ENCODE measurements around the gene ARRDC3. TPM values are rescaled to one million over a fixed set of nuclear protein-coding genes. Genes with fewer than 3 reads are reported as not detected.

ARRDC3 gene
- total and polyA plus RNA-seq, 2 of the 8 experiments (the other 6 are each of a cell fraction or from before 2014, with no cell fraction given), result 2.9 to 5.7 TPM

DNA sequence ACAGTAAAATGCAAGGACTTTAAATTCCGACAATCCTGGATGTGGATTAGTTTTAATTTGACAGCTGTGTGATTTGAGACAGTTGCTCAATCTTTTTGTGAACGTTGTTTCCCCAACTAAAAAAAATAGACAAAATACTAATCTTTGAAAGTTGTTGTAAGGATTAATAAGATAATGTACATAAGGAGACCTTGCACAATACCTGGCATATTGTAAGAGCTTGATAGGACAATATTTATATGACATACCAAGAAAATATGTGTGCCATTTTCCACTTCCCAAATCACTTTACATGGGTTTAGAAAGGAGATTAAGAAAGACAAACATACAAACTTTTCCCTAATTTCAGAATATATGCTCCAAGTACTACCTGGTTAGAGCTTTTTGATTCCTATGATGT, 25.3 kb downstream of the ARRDC3 start:
- Histone ChIP-seq H2AFZ (ENCODE audit: low read length) (no peak overlapping the region; the same call in 1 of the 2 replicates), H3K14ac (ENCODE audit: insufficient read length) (no peak overlapping the region), H4K8ac (ENCODE audit: extremely low read depth, insufficient read depth, low read length) (no peak overlapping the region), H2BK12ac (ENCODE audit: low read depth, low read length) (no peak overlapping the region), H2AK5ac (ENCODE audit: low read depth, low read length) (no peak overlapping the region), H3K23ac (ENCODE audit: insufficient read length) (no peak overlapping the region), H2BK5ac (ENCODE audit: low read depth, low read length) (no peak overlapping the region), H3K23me2 (ENCODE audit: low read depth, low read length) (no peaks in the 10 kb centered on the region), H3K9ac (replicated peaks in 1 of 4; ENCODE audit: extremely low read depth in 1 of 4, low read depth in 3 of 4, low read length in 3 of 4) (no peak overlapping the region), H3K27me3 (replicated peaks in 1 of 4; ENCODE audit: control insufficient read depth in 3 of 4, extremely low read depth in 1 of 4, insufficient read depth in 3 of 4, low read length in 3 of 4) (no peaks in the 10 kb centered on the region), H2BK20ac (ENCODE audit: low read length) (no peak overlapping the region), H3K4me1 (replicated peaks in 1 of 4; ENCODE audit: control insufficient read depth in 3 of 4, insufficient read depth in 4 of 4, low read length in 3 of 4) (peaks cover 0 to 5% (median 1%) of the 10 kb centered on the region in 4 experiments; a peak in 2 of 7 replicates), H3K18ac (ENCODE audit: extremely low read depth, low read length) (no peak overlapping the region), H3K27ac (ENCODE audit: low read depth, low read length) (no peak overlapping the region), H2BK15ac (ENCODE audit: low read length) (no peak overlapping the region), H3K4me2 (ENCODE audit: insufficient read depth in 1 of 2, low read depth in 2 of 2, low read length in 2 of 2) (no peak overlapping the region), H3K36me3 (ENCODE audit: control insufficient read depth in 2 of 4, insufficient read depth in 4 of 4, low read length in 3 of 4) (no peaks in the 10 kb centered on the region), H4K91ac (replicated peaks; ENCODE audit: insufficient read length, low read length) (no peak overlapping the region), H3K79me1 (ENCODE audit: low read depth, low read length) (no peaks in the 10 kb centered on the region), H4K5ac (ENCODE audit: insufficient read length, low read depth, low read length) (no peak overlapping the region), H4K20me1 (replicated peaks in 1 of 2; ENCODE audit: control insufficient read depth in 1 of 2, insufficient read depth in 2 of 2, low read length in 2 of 2) (no peaks in the 10 kb centered on the region), H3K56ac (replicated peaks; ENCODE audit: insufficient read length, low read depth, low read length) (no peak overlapping the region), H3K4me3 (ENCODE audit: extremely low read depth in 1 of 4, insufficient read depth in 2 of 4, low read depth in 3 of 4, low read length in 4 of 4) (no peak overlapping the region), H3K79me2 (ENCODE audit: control insufficient read depth in 1 of 2, insufficient read depth in 2 of 2, low read length in 2 of 2) (no peaks in the 10 kb centered on the region), H2BK120ac (replicated peaks; ENCODE audit: low read depth, low read length) (no peak overlapping the region), H3K9me3 (ENCODE audit: insufficient read depth in 2 of 2, low read depth in 1 of 2, low read length in 1 of 2) (no peaks in the 10 kb centered on the region), H3K4ac (replicated peaks; ENCODE audit: insufficient read length, low read depth, low read length) (no peak overlapping the region)
- ChIA-PET CTCF (ENCODE audit: partially characterized antibody) (interaction anchor here (1.2 to 1.5 kb wide), 3 partner anchors 27 to 57 kb away, joined by 3 to 9 read pairs (median 3); no protein-coding TSS in a partner anchor), POLR2A (ENCODE audit: partially characterized antibody) (interaction anchor here (1.2 to 2.2 kb wide), 2 partner anchors 23 to 25 kb away, joined by 6 to 8 read pairs; partner anchors contain the start of gene ARRDC3)
- DNase-seq (ENCODE audit: low read depth in 1 of 2, low spot score in 2 of 2) (no peak), FAIRE-seq (no peak)
- no peak for TF ChIP-seq ZNF274 (IDR thresholded peaks at IDR 0.05; ENCODE audit: borderline replicate concordance, extremely low read depth, low read length)
- no peak for TF ChIP-seq BCL11A (IDR thresholded peaks at IDR 0.05; ENCODE audit: low read depth in 2 of 2, low read length in 2 of 2)
- no peak for TF ChIP-seq MAFK (IDR thresholded peaks at IDR 0.05; ENCODE audit: low read depth, low read length)
- TF ChIP-seq GABPA (IDR thresholded peaks at IDR 0.05; ENCODE audit: borderline replicate concordance, insufficient read depth, low read length), result no peak
- no peak for TF ChIP-seq YY1 (IDR thresholded peaks at IDR 0.05; ENCODE audit: low read depth, low read length)
- no peak for TF ChIP-seq CEBPB (IDR thresholded peaks at IDR 0.05; ENCODE audit: low read depth, low read length)
- TF ChIP-seq TAF1 (IDR thresholded peaks at IDR 0.05; ENCODE audit: low read depth, low read length), result no peak
- no peak for TF ChIP-seq HDAC6 (IDR thresholded peaks at IDR 0.05; ENCODE audit: low read depth, low read length)
- TF ChIP-seq CHD1 (IDR thresholded peaks at IDR 0.05; ENCODE audit: low read depth, low read length), result no peak
- no peak for TF ChIP-seq SP2 (IDR thresholded peaks at IDR 0.05; ENCODE audit: low read length)
- no peak for TF ChIP-seq KDM1A (IDR thresholded peaks at IDR 0.05; ENCODE audit: borderline replicate concordance, low read length)
- 86% methylated on average over 2 of the region's 2 CpGs; no CpG with 5 or more reads in 1 of the 2 experiments for WGBS, 2 experiments (ENCODE audit: extremely low coverage in 1 of 2, insufficient coverage in 1 of 2, insufficient read length in 1 of 2, insufficient replicate concordance in 2 of 2, low coverage in 1 of 2, low lambda C conversion rate in 2 of 2, missing lambda C conversion rate in 1 of 2)
